Mesothelial cell of epicardium (in vitro differentiated cells): ENCODE measurements around the gene SLC5A8. TPM values are rescaled to one million over a fixed set of nuclear protein-coding genes. Genes with fewer than 3 reads are reported as not detected.
"Not testable (repeated sequence)": the region's sequence is repeated elsewhere in the genome, so short reads cannot be mapped to it uniquely, and the experiment has no call there.

Experiments used
- DNase-seq, 2 experiments: peaks; one replicate each; pipeline ENCODE4 v3.0.0; 2021; ENCODE audit warnings: low spot score in 2 of 2; ENCODE audit not compliant: unreplicated experiment in 2 of 2
- H3K27ac Mint-ChIP-seq: 2 replicates; pipeline ENCODE4 v1.8.0; 2021; ENCODE audit warnings: mixed read lengths
- H3K27me3 Mint-ChIP-seq: 2 replicates; pipeline ENCODE4 v1.8.0; 2021; ENCODE audit warnings: low read depth, mixed read lengths
- H3K36me3 Mint-ChIP-seq: 2 replicates; pipeline ENCODE4 v1.8.0; 2021; ENCODE audit warnings: mixed read lengths
- H3K4me1 Mint-ChIP-seq: 2 replicates; pipeline ENCODE4 v1.8.0; 2021; ENCODE audit warnings: mixed read lengths
- H3K4me3 Mint-ChIP-seq: 2 replicates; pipeline ENCODE4 v1.8.0; 2021; ENCODE audit warnings: mild to moderate bottlenecking, moderate library complexity, mixed read lengths
- H3K9me3 Mint-ChIP-seq: 2 replicates; pipeline ENCODE4 v1.8.0; 2021; ENCODE audit warnings: mixed read lengths
- total RNA-seq: library from RNA; stranded (reverse); gene quantifications from 3 replicates; pipeline ENCODE4 v1.2.1, GENCODE V29; 2021
- TF ChIP-seq, protein P1 (sequence below): fragments of 200-600 bp; sonication (generic); IDR thresholded peaks from one replicate; pipeline ENCODE4 v1.5.0; 2021; ENCODE audit warnings: antibody characterized with exemption; ENCODE audit not compliant: unreplicated experiment

Gene SLC5A8
- total RNA-seq, 1 donor from 2014 or later = not detected

- Mint-ChIP-seq H3K36me3 (no peaks in the 10 kb centered on the region), H3K4me1 (no peaks in the 10 kb centered on the region), H3K4me3 (no peak overlapping the region), H3K9me3 (no peaks in the 10 kb centered on the region), H3K27me3 (peaks cover 23% of the 10 kb centered on the region), H3K27ac (no peak overlapping the region)
- no peak for DNase-seq
- TF ChIP-seq, protein P1, sequence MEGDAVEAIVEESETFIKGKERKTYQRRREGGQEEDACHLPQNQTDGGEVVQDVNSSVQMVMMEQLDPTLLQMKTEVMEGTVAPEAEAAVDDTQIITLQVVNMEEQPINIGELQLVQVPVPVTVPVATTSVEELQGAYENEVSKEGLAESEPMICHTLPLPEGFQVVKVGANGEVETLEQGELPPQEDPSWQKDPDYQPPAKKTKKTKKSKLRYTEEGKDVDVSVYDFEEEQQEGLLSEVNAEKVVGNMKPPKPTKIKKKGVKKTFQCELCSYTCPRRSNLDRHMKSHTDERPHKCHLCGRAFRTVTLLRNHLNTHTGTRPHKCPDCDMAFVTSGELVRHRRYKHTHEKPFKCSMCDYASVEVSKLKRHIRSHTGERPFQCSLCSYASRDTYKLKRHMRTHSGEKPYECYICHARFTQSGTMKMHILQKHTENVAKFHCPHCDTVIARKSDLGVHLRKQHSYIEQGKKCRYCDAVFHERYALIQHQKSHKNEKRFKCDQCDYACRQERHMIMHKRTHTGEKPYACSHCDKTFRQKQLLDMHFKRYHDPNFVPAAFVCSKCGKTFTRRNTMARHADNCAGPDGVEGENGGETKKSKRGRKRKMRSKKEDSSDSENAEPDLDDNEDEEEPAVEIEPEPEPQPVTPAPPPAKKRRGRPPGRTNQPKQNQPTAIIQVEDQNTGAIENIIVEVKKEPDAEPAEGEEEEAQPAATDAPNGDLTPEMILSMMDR = no peak
These were observed 42.0 kb downstream of the SLC5A8 start for GRCh38 chr12:101168001-101168400.

- Mint-ChIP-seq H3K9me3 (no peaks in the 10 kb centered on the region), H3K36me3 (no peaks in the 10 kb centered on the region), H3K4me1 (no peaks in the 10 kb centered on the region), H3K27me3 (peaks cover 24% of the 10 kb centered on the region), H3K4me3 (no peak overlapping the region), H3K27ac (no peak overlapping the region)
- TF ChIP-seq, protein P1 = no peak
- DNase-seq = no peak
These were observed 43.2 kb downstream of the SLC5A8 start for GRCh38 chr12:101166866-101167265.

DNA sequence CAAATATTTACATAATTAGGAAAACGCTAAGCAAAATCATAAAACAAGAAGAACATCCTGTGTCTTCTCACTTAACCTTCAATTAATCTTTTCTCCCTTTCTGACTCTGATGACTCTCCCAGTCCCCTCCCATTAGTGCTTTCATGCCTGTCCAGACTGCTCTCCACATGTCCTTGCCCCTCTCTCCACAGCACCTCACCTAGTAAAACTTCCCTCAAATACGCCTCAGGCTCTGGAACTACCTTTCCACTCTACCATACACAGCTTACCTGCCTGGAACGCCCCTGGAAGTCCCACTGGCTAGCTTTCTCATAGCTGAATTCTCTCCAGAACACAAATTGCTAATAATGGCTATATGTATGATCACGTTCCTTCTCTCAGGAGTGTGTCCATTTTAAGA, 44.7 kb downstream of the SLC5A8 start:
- Mint-ChIP-seq H3K27me3 (peaks cover 24% of the 10 kb centered on the region), H3K9me3 (no peaks in the 10 kb centered on the region), H3K4me3 (no peak overlapping the region), H3K27ac (no peak overlapping the region), H3K36me3 (no peaks in the 10 kb centered on the region), H3K4me1 (no peaks in the 10 kb centered on the region)
- TF ChIP-seq, protein P1 = no peak
- DNase-seq = no peak

GRCh38 chr12:101145777-101146431, 64.1 kb downstream of the SLC5A8 start:
- H3K9me3 Mint-ChIP-seq, H3K27me3 Mint-ChIP-seq, DNase-seq, H3K4me1 Mint-ChIP-seq, H3K36me3 Mint-ChIP-seq: not testable (repeated sequence)
- Mint-ChIP-seq H3K27ac (peak overlapping the region; percentile 12), H3K4me3 (peak overlapping the region; percentile 78)

GRCh38 chr12:101127521-101128219, 82.4 kb downstream of the SLC5A8 start:
- Mint-ChIP-seq H3K9me3 (no peaks in the 10 kb centered on the region), H3K36me3 (no peaks in the 10 kb centered on the region), H3K27ac (no peak overlapping the region), H3K4me1 (no peaks in the 10 kb centered on the region), H3K4me3 (no peak overlapping the region), H3K27me3 (no peaks in the 10 kb centered on the region)
- TF ChIP-seq, protein P1 = no peak
- DNase-seq = no peak

DNA sequence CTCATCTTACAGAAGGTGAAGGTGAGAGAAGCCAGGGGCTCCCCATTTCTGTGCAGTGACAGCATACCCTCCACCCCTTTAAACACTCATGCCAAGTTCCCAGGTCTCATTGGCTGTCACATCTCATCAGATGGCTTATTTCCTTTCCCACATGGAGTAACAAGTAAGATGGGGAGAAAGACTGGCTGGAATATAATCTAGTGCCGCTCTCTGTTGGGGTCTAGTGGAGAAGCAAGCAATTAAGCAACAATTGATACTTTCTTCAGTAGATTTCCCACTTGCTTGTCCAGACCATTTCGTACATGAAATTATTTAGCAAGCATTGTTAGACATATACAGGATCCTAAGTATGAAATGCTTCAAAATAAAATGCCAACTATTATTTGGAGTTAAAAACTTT, 92.2 kb downstream of the SLC5A8 start:
- H3K36me3 Mint-ChIP-seq = peaks cover 4% of the 10 kb centered on the region
- H3K4me3 Mint-ChIP-seq = no peak overlapping the region
- TF ChIP-seq, protein P1 = no peak
- DNase-seq = no peak
- no peaks in the 10 kb centered on the region for H3K4me1 Mint-ChIP-seq
- peaks cover 5% of the 10 kb centered on the region for H3K27me3 Mint-ChIP-seq
- H3K9me3 Mint-ChIP-seq = peaks cover 20% of the 10 kb centered on the region
- no peak overlapping the region for H3K27ac Mint-ChIP-seq
